Activated CD4-positive, alpha-beta T cell treated with anti-CD3 and anti-CD28 coated beads, Interleukin-2, amount 50 U/mL, for 1 hour (primary cell): ENCODE data around the gene PIGO.

ENCODE experiments used
- DNase-seq: peaks from one replicate; pipeline ENCODE4 v3.0.0-alpha.2; 2020

PIGO gene

DNA sequence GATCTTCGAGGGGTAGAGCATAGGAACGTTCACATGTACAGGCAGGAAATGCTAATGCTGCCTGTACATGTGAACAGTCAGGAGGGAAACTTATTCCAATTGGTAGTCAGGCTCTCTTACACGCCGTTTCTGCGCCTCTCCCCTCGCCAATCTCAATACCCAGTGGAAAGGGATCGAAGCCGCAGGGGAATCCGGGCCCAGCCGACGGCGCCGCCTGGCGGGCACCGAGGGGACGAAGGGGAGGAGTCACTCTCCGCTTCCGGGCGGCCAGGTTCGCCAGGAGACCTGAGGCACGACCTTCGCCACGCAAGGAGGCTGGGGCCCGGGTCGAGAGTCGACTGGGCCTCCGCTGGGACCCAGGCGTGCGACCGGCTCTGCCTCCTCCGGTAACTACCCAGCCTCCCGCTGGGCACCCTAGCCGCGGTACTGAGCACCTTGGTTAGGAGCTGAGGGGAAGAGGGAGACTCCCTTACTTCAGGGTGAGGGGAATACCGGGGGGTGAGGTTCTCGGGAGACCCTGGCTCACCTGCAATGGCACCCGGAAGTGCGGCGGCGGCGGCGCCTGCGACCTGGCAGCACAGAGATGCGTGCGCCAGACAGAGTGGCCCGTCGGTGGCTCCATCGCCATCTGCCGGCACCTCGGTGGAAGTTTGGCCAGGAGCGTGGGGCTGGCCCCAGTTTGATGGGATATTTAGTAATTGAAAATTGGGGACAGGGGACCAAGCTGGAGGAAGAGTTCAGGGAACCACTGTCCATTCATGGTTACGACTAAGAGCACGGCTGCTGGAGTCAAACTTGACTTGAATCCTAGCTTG, at the start of gene PIGO:
PIGO (minus strand) TSS at position 557 of the 815 bp plus-strand sequence. CDS start 1,026 bp downstream, outside the sequence.
- DNase-seq: peak; percentile 89

- DNase-seq: no peak
These were observed 45.6 kb upstream of the PIGO start for GRCh38 chr9:35142037-35142436.

DNA sequence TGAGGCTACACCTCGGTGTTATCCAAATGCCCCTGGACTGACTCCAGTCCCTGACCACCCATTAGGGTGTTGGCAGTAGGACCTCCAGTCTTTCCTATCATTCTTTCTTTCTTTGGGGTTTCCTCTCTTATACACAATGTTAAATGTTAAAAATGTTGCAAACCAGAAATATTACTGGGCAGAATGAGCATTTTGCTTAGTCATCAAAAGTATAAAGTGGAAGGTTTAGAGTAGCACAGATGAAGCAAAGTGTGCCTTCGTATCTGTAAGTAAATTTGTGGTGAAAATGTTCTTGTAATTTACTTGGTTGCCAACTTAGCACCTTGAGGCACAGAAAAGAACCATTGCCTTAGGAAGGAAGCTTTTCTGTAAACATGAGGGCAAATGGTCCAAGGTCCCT, 43.7 kb upstream of the PIGO start:
- no peak for DNase-seq

GRCh38 chr9:35136866-35137265, 40.5 kb upstream of the PIGO start:
- DNase-seq: no peak

GRCh38 chr9:35135988-35136387, 39.6 kb upstream of the PIGO start:
- DNase-seq: no peak

GRCh38 chr9:35134920-35135319, 38.5 kb upstream of the PIGO start:
- no peak for DNase-seq

- DNase-seq: peak; percentile 85
These were observed 20.6 kb upstream of the PIGO start for GRCh38 chr9:35116898-35117551.

- no peak for DNase-seq
These were observed 20.1 kb upstream of the PIGO start for GRCh38 chr9:35116539-35116897.

GRCh38 chr9:35115680-35116538, 19.5 kb upstream of the PIGO start, which contains the start of gene ATOSB:
Gene ATOSB (minus strand): TSS chr9:35115862. CDS start chr9:35108274, 7,588 bp downstream.
- DNase-seq: peak; percentile 90

- no peak for DNase-seq
These were observed 18.6 kb upstream of the PIGO start for GRCh38 chr9:35114840-35115628.

GRCh38 chr9:35114113-35114839, 17.9 kb upstream of the PIGO start:
- peak; percentile 70 for DNase-seq

DNA sequence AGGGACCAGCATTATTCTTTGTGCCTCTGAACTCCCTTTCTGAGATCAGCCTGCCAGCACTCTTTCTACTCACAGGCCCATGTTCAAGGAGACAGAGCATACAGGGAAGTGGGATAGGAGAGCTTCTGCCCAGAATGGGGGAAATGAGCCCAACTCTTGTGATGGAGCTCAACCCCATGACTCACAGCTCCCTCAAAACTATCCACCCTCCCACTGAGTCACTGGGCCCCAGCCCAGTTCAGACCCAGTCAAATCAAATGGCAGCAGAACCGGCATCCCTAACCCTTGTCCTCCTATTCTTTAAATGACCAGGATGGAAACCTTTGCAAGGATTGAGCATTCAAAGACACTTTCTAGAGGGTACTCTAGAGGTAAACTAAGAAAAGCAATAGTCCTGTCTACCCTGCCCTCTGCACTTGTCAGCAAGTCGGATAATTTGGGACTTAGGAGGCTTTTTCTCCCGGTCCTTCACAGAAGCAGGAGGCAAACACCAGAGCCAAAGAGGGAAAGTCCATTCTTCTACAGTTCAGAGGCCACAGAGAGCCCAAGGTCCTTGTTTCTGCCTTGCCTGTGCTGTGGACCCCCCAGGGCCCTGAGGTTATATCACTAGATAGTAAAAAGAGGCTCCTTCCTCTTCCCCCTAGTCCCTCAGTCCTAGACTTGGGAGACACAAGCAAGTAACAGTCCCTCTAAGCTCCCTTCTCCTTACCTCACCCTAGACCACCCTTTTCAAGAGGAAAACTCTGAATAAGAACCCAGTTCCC, 16.0 kb upstream of the PIGO start:
- DNase-seq: no peak

- DNase-seq: peak; percentile 96
These were observed 14.9 kb upstream of the PIGO start for GRCh38 chr9:35111001-35111933.

- no peak for DNase-seq
These were observed 14.0 kb upstream of the PIGO start for GRCh38 chr9:35110327-35110761.

- no peak for DNase-seq
These were observed 12.7 kb upstream of the PIGO start for GRCh38 chr9:35108946-35109575.

GRCh38 chr9:35108461-35108860, 12.1 kb upstream of the PIGO start:
- no peak for DNase-seq

GRCh38 chr9:35107297-35108290, 11.2 kb upstream of the PIGO start:
- no peak for DNase-seq

GRCh38 chr9:35106343-35106730, 9.9 kb upstream of the PIGO start:
- DNase-seq: no peak
